ENCODE results near the gene CTSO. TPM values are rescaled to one million over a fixed set of nuclear protein-coding genes. Genes with fewer than 3 reads are reported as not detected.
"Not testable (repeated sequence)": the region's sequence is repeated elsewhere in the genome, so short reads cannot be mapped to it uniquely, and the experiment has no call there.

Gene CTSO
- total and polyA plus RNA-seq, 3 experiments from 2014 or later, result 4.1 to 39.1 (median 4.1) TPM

DNA sequence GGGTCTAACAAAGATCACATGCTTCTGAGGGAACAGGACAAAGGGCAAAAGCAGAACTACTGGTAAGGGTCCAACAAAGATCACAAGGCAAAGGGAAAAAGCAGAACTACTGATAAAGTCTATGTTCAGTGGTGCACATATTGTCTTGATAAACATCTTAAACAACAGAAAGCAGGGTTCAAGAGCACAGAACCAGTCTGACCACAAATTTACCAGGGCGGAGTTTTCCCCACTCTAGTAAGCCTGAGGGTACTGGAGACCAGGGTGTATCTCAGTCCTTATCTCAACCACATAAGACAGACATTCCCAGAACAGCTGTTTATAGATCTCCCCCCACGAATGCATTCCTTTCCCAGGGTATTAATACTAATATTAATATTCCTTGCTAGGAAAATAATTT lies 55.3 kb downstream of the CTSO start:
- peaks cover 11 to 15% (median 13%) of the 10 kb centered on the region in 5 donors for H3K9me3 Mint-ChIP-seq
- CTCF ChIA-PET, result not testable (repeated sequence)

GRCh38 chr4:155891058-155891457 lies 62.6 kb downstream of the CTSO start:
- Histone ChIP-seq H3K4me1 (ENCODE audit: insufficient read depth, low read length) (no peaks in the 10 kb centered on the region), H3K9me3 (ENCODE audit: low read length) (no peaks in the 10 kb centered on the region), H3K4me3 (ENCODE audit: low read length) (no peak overlapping the region), H3K27me3 (ENCODE audit: insufficient read depth, low read length, poor library complexity, severe bottlenecking) (no peaks in the 10 kb centered on the region), H3K36me3 (ENCODE audit: insufficient read depth, low read length) (no peaks in the 10 kb centered on the region), H3K27ac (ENCODE audit: low read depth, low read length) (no peak overlapping the region)
- Mint-ChIP-seq H3K27ac (no peak overlapping the region), H3K4me1 (no peaks in the 10 kb centered on the region), H3K27me3 (peaks cover 9 to 24% of the 10 kb centered on the region in 2 donors), H3K4me3 (no peak overlapping the region), H3K36me3 (no peaks in the 10 kb centered on the region), H3K9me3 (peaks cover 0 to 10% (median 3%) of the 10 kb centered on the region in 5 donors)
- ChIA-PET POLR2A (no interaction called here), CTCF (no interaction called here)
- no peak for DNase-seq

More for the DNA sequence above, 55.3 kb downstream of the CTSO start:
- H3K27me3 ChIP-seq (ENCODE audit: insufficient read depth, low read length, poor library complexity, severe bottlenecking); H3K27ac Mint-ChIP-seq; DNase-seq; H3K4me3 Mint-ChIP-seq; H3K36me3 Mint-ChIP-seq; H3K4me1 Mint-ChIP-seq; H3K36me3 ChIP-seq (ENCODE audit: insufficient read depth, low read length); H3K4me3 ChIP-seq (ENCODE audit: low read length); H3K9me3 ChIP-seq (ENCODE audit: low read length); H3K27me3 Mint-ChIP-seq; H3K4me1 ChIP-seq (ENCODE audit: insufficient read depth, low read length); POLR2A ChIA-PET; H3K27ac ChIP-seq (ENCODE audit: low read depth, low read length): not testable (repeated sequence)

DNA sequence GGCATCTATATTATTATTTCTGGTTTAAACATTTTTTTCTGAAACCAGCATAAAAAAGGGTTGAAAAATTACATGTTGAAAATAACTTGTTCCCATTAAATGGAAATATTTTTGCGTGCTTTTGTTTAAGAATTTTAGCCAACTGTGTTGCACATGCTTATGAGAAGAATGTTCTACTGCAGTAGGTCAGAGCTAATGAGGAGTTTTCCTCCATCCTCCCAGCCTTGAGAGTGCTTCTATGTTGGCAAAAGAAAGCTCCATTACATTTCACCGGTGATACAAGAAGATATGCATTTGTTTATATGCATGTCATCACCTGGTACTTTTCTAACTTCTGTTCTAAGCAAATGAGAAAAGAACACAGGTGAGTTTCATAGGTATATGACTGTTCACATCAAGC lies 63.7 kb downstream of the CTSO start:
- Histone ChIP-seq H3K27ac (ENCODE audit: low read depth, low read length) (no peak overlapping the region), H3K27me3 (ENCODE audit: insufficient read depth, low read length, poor library complexity, severe bottlenecking) (no peaks in the 10 kb centered on the region), H3K9me3 (ENCODE audit: low read length) (no peaks in the 10 kb centered on the region), H3K4me1 (ENCODE audit: insufficient read depth, low read length) (no peaks in the 10 kb centered on the region), H3K36me3 (ENCODE audit: insufficient read depth, low read length) (no peaks in the 10 kb centered on the region), H3K4me3 (ENCODE audit: low read length) (no peak overlapping the region)
- Mint-ChIP-seq H3K36me3 (no peaks in the 10 kb centered on the region), H3K27me3 (peaks cover 9 to 24% of the 10 kb centered on the region in 2 donors), H3K4me3 (no peak overlapping the region), H3K9me3 (peaks cover 0 to 7% (median 3%) of the 10 kb centered on the region in 5 donors), H3K4me1 (no peaks in the 10 kb centered on the region), H3K27ac (no peak overlapping the region)
- no peak for DNase-seq
- CTCF ChIA-PET, result no interaction called here
- POLR2A ChIA-PET, result no interaction called here

GRCh38 chr4:155889031-155889793 lies 64.5 kb downstream of the CTSO start:
- no peaks in the 10 kb centered on the region for H3K9me3 ChIP-seq (ENCODE audit: low read length)
- Mint-ChIP-seq H3K27ac (no peak overlapping the region), H3K4me1 (no peaks in the 10 kb centered on the region), H3K36me3 (no peaks in the 10 kb centered on the region), H3K27me3 (peaks cover 9 to 24% of the 10 kb centered on the region in 2 donors), H3K9me3 (peaks cover 0 to 7% (median 3%) of the 10 kb centered on the region in 5 donors), H3K4me3 (no peak overlapping the region)
- ChIA-PET CTCF (no interaction called here), POLR2A (no interaction called here)
- no peaks in the 10 kb centered on the region for H3K4me1 ChIP-seq (ENCODE audit: insufficient read depth, low read length)
- no peaks in the 10 kb centered on the region for H3K36me3 ChIP-seq (ENCODE audit: insufficient read depth, low read length)
- H3K27me3 ChIP-seq (ENCODE audit: insufficient read depth, low read length, poor library complexity, severe bottlenecking), result no peaks in the 10 kb centered on the region
- H3K4me3 ChIP-seq (ENCODE audit: low read length), result no peak overlapping the region
- no peak for DNase-seq
- no peak overlapping the region for H3K27ac ChIP-seq (ENCODE audit: low read depth, low read length)

DNA sequence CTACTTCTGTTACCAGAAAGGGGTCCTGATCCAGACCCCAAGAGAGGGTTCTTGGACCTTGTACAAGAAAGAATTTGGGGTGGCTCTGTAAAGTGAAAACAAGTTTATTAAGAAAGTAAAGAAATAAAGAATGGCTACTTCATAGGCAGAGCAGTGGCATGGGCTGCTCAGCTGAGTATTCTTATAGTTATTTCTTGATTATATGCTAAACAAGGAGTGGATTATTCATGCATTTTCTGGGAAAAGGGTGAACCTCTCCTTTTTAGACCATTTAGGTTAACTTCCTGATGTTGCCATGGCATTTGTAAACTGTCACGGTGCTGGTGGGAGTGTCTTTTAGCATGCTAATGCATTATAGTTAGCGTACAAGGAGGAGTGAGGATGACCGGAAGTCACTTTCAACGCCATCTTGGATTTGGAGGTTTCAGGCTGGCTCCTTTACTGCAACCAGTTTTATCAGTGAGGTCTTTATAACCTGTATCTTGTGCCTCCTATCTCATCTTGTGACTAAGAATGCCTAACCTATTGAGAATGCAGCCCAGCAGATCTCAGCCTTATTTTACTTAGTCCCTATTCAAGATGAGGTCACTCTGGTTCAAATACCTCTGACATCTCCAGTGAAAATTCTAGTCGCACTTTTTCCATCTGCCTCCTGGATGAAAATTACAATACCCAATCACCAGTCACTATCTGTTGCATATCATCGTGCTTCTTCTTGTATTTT lies 65.7 kb downstream of the CTSO start:
- no peaks in the 10 kb centered on the region for H3K4me1 ChIP-seq (ENCODE audit: insufficient read depth, low read length)
- no peaks in the 10 kb centered on the region for H3K27me3 ChIP-seq (ENCODE audit: insufficient read depth, low read length, poor library complexity, severe bottlenecking)
- CTCF ChIA-PET, result no interaction called here
- Mint-ChIP-seq H3K9me3 (peaks cover 0 to 7% (median 4%) of the 10 kb centered on the region in 5 donors), H3K27me3 (peaks cover 7 to 24% of the 10 kb centered on the region in 2 donors), H3K36me3 (no peaks in the 10 kb centered on the region), H3K27ac (no peak overlapping the region), H3K4me3 (no peak overlapping the region), H3K4me1 (no peaks in the 10 kb centered on the region)
- H3K27ac ChIP-seq (ENCODE audit: low read depth, low read length), result no peak overlapping the region
- no peak for DNase-seq
- no peak overlapping the region for H3K4me3 ChIP-seq (ENCODE audit: low read length)
- H3K9me3 ChIP-seq (ENCODE audit: low read length), result no peaks in the 10 kb centered on the region
- H3K36me3 ChIP-seq (ENCODE audit: insufficient read depth, low read length), result no peaks in the 10 kb centered on the region
- POLR2A ChIA-PET, result no interaction called here

DNA sequence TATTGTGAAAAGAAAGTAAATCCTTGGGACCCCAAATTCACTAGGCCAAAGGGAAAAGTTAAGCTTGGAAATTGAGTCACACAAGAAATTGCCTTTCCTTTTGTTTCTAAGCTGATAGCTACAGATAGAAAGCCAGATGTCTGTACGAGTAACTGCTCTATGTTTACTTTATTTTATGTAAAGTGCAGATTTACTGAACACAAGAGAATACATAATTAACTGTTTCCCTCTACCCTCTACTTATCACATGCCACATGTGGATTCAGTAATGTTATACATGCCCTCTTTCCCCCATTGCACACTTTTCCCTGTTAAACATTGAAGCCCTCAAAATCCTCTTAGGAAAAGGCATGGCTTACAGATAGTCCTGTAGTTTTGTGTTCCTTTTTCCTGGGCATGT lies 66.6 kb downstream of the CTSO start:
- ChIA-PET CTCF (no interaction called here), POLR2A (no interaction called here)
- no peaks in the 10 kb centered on the region for H3K36me3 Mint-ChIP-seq
- Histone ChIP-seq H3K4me1 (ENCODE audit: insufficient read depth, low read length) (no peaks in the 10 kb centered on the region), H3K36me3 (ENCODE audit: insufficient read depth, low read length) (no peaks in the 10 kb centered on the region), H3K4me3 (ENCODE audit: low read length) (no peak overlapping the region), H3K27me3 (ENCODE audit: insufficient read depth, low read length, poor library complexity, severe bottlenecking) (no peaks in the 10 kb centered on the region), H3K9me3 (ENCODE audit: low read length) (no peaks in the 10 kb centered on the region), H3K27ac (ENCODE audit: low read depth, low read length) (no peak overlapping the region)
- no peak for DNase-seq
- peaks cover 0 to 6% (median 4%) of the 10 kb centered on the region in 5 donors for H3K9me3 Mint-ChIP-seq
- H3K4me3 Mint-ChIP-seq, result no peak overlapping the region
- H3K4me1 Mint-ChIP-seq, result no peaks in the 10 kb centered on the region
- H3K27ac Mint-ChIP-seq, result no peak overlapping the region
- peaks cover 5 to 17% of the 10 kb centered on the region in 2 donors for H3K27me3 Mint-ChIP-seq

DNA sequence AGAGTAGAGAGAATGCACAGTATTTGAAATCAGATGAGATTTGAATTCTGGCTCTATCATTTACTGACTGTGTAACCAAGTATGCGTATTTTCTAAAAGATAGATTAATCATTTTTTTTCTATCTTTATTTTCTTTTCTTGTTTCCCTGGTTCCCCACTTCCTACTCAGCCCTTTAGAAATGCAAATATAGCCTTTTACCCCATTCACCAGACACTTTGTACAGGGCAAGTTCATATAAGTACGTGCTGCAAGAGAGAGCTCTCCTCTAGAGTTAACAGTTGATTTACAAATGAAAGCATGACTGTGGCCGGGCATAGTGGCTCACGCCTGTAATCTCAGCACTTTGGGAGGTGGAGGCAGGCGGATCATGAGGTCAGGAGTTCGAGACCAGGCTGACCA lies 68.0 kb downstream of the CTSO start:
- no peak overlapping the region for H3K27ac Mint-ChIP-seq
- H3K4me3 ChIP-seq (ENCODE audit: low read length), result no peak overlapping the region
- H3K36me3 Mint-ChIP-seq, result no peaks in the 10 kb centered on the region
- H3K4me3 Mint-ChIP-seq, result no peak overlapping the region
- no peak overlapping the region for H3K27ac ChIP-seq (ENCODE audit: low read depth, low read length)
- H3K9me3 Mint-ChIP-seq, result peaks cover 0 to 4% (median 1%) of the 10 kb centered on the region in 5 donors
- H3K4me1 Mint-ChIP-seq, result no peaks in the 10 kb centered on the region
- no peaks in the 10 kb centered on the region for H3K36me3 ChIP-seq (ENCODE audit: insufficient read depth, low read length)
- H3K27me3 Mint-ChIP-seq, result peaks cover 2 to 7% of the 10 kb centered on the region in 2 donors
- no peak for DNase-seq
- POLR2A ChIA-PET, result no interaction called here
- H3K9me3 ChIP-seq (ENCODE audit: low read length), result no peaks in the 10 kb centered on the region
- H3K4me1 ChIP-seq (ENCODE audit: insufficient read depth, low read length), result no peaks in the 10 kb centered on the region
- CTCF ChIA-PET, result no interaction called here
- no peaks in the 10 kb centered on the region for H3K27me3 ChIP-seq (ENCODE audit: insufficient read depth, low read length, poor library complexity, severe bottlenecking)

- Mint-ChIP-seq H3K9me3 (peaks cover 0 to 5% (median 0%) of the 10 kb centered on the region in 5 donors), H3K36me3 (no peaks in the 10 kb centered on the region), H3K27me3 (peaks cover 0 to 4% of the 10 kb centered on the region in 2 donors), H3K27ac (no peak overlapping the region), H3K4me3 (no peak overlapping the region), H3K4me1 (no peaks in the 10 kb centered on the region)
- H3K36me3 ChIP-seq (ENCODE audit: insufficient read depth, low read length), result no peaks in the 10 kb centered on the region
- no peak overlapping the region for H3K4me3 ChIP-seq (ENCODE audit: low read length)
- no peak for DNase-seq
- no peaks in the 10 kb centered on the region for H3K27me3 ChIP-seq (ENCODE audit: insufficient read depth, low read length, poor library complexity, severe bottlenecking)
- ChIA-PET CTCF (no interaction called here), POLR2A (no interaction called here)
- H3K4me1 ChIP-seq (ENCODE audit: insufficient read depth, low read length), result no peaks in the 10 kb centered on the region
- H3K9me3 ChIP-seq (ENCODE audit: low read length), result no peaks in the 10 kb centered on the region
- H3K27ac ChIP-seq (ENCODE audit: low read depth, low read length), result no peak overlapping the region
Measured at GRCh38 chr4:155883895-155884294, 69.8 kb downstream of the CTSO start.

Measured in CD8-positive, alpha-beta memory T cell (primary cell).